CD4-positive, alpha-beta T cell treated with Interleukin-21 for 1 hour (primary cell): ENCODE results near the gene MAP3K20.
A peak's percentile ranks its signal among the peaks of the same experiment; 100 is the strongest.
"Not testable (repeated sequence)": the region's sequence is repeated elsewhere in the genome, so short reads cannot be mapped to it uniquely, and the experiment has no call there.

Source experiments
- DNase-seq: peaks from one replicate; pipeline ENCODE4 v3.0.0-alpha.2; 2020

MAP3K20 gene

DNA sequence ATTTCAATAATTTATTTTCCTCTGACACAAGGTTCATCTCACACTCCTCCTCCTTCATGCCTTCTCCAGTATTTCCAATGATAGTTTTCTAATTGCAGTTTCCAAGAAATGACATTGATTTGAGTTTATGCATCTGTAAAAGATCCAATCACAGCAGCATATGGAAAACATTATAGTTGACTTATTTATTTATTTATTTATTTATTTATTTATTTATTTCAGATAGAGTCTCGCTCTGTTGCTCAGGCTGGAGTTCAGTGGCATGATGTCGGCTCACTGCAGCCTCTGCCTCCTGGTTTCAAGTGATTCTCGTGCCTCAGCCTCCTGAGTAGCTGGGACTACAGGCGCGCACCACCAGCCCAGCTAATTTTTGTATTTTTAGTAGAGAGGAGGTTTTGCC lies 52.5 kb downstream of the MAP3K20 start:
- not testable (repeated sequence) for DNase-seq

DNA sequence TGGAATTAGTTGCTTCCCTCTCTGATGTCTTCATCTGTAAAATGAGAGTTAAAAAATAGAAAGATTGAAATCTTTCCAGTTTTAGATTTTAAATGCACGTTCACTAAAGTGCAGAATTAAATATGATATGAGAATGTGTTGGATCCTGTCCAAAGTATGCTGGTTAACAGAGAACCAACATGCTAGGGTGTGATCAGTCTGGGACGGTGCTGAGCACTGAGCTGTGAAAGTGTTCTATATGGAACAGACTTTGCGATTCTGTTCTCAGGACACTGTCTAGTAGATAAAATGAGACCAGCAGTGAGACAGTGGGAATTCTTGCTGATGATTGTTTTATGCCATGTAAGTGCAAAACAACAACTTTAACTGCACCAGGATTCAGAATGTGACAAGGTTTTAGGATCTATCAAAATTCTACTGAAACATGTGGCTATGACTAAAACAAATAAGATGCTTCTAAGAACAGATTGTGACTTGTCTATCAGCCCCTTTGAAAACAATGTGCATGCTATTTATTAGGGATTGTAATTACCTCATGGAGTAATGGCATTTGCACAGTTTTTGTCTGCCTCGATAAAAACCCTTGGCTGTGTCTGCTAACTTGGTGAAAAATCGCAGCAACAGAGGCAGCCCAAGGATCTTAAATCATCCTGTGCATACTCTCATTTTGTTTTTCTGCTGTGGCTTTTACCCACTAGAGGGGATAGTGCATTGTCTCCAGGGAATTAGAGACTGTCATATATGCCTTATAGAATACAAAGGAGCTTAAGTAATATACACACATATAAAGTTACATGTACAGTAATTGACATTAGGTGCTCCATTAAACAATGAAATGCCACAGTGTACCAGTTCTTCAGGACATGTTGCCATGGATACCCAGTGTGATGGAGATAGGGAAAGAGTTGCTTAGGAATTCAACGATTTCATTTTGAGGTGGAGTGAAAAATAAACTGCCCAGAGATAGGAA lies 55.1 kb downstream of the MAP3K20 start:
- no peak for DNase-seq

DNA sequence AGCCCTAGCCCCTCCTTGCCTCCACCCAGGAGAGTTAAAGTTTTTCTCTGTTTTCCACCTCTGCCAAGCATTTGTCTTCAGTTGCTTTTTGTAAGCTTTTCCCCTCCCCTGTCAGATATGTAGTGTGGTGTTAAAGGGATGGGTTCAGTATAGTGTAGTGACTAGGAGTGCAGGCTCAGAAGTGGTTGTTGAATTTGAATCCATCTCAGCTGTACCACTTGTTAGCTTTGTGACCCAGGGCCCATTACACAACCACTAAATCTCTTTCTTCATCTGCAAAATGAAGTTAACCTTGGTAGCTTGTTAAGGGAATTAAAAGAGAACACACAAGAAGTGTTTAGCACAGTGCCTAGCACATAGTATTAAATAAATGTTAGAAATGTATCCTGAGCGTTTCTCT lies 56.9 kb downstream of the MAP3K20 start:
- no peak for DNase-seq

DNA sequence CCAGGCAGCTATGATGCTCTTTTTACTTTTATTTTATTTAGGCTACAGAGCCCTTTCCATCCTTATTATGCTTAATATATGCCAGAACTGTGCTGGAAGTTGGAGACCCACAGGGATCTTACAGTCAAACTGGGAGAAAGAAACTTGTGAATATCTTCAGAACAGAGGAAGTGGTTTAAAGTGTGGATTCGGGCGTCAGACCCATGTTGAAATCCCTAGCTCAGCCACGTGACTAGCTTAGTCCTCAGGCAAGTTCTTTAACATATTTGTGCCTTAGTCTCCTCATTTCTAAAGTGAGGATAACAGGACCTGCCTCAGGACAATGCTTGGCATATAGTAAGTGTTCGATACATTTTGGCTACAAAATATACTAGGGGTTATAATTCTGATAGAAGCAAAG lies 59.1 kb downstream of the MAP3K20 start:
- no peak for DNase-seq

GRCh38 chr2:173136067-173136466 lies 60.4 kb downstream of the MAP3K20 start:
- no peak for DNase-seq

GRCh38 chr2:173136599-173136998 lies 61.0 kb downstream of the MAP3K20 start:
- no peak for DNase-seq

- no peak for DNase-seq
Observed at GRCh38 chr2:173137610-173138009, 62.0 kb downstream of the MAP3K20 start.

GRCh38 chr2:173138962-173139361 lies 63.3 kb downstream of the MAP3K20 start:
- no peak for DNase-seq

DNA sequence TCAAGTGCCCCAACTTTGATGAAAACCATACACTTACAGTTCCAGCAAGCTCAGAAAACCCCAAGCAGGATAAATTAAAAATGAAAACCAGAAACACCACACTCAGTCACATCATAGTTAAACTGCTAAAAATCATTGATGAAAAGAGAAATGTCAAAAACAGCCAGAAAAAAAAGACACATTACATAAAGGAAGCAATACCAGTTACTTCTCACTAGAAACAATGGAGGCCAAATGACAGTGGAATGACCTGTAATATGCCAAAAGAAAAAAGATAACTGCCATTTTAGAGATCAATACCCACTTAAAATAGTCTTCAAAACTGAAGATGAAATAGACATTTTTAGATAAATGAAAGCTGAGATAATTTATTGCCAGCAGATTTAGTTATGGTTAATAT lies 66.0 kb downstream of the MAP3K20 start:
- DNase-seq: no peak

DNA sequence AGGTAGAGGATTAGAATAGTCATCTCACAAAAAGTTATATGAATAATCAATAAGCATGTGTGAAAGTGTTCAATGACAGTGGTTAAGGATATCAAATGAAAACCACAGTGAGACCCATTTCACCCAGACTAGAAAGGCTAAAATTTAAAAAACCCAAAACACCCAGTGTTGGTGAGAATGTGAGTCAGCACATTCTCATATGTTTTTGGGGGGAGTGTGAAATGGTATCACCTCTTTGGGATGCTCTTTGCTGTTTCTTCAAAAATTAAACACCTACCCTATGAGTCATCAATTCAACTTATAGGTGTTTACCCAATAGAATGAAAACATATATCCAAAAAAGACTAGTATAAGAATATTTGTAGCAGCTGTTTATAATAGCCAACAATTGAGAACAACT lies 69.8 kb downstream of the MAP3K20 start:
- no peak for DNase-seq

GRCh38 chr2:173146590-173146989 lies 70.9 kb downstream of the MAP3K20 start:
- DNase-seq: no peak

- DNase-seq: no peak
Observed at GRCh38 chr2:173148520-173148919, 72.9 kb downstream of the MAP3K20 start.

GRCh38 chr2:173149491-173149890 lies 73.8 kb downstream of the MAP3K20 start:
- peak; percentile 68 for DNase-seq

DNA sequence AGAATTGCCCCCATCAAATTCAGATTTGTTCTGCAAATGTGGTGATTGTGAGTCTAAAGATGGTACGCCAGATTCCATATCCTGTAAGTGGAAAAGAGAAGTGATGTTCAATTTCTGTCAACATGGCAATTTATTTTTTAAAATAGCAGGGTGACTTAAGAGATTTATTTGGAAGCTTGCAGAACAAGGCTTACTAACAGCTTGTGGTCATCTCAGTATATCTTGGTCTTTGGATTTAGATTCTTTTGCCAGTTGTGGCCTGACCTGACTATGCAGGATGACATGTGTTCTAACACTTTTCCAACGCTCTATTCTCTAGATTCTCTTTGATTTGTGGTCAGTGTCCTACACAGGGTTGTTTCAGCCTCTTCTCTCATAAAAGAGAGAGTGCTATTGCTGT lies 74.4 kb downstream of the MAP3K20 start:
- DNase-seq: no peak

DNA sequence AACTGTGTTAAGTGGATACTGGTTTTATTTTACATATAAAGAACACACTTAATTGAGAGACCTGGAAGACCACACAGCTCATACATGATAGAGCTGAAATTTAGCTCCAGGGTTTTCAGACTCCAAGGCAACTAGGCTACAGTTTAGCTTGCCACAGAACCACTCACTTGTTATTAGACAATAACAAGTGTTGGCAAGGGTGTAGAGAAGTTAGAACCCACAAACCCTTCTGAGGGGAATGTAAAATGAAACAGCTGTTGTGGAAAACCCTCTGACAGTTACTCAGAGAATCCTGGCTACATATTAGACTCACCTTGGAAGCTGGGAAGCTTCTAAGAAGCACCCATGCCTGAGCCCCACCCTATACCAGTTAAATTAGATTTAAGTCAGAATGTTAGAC lies 75.3 kb downstream of the MAP3K20 start:
- DNase-seq: no peak

- no peak for DNase-seq
Observed at GRCh38 chr2:173151671-173152401, 76.2 kb downstream of the MAP3K20 start.

- DNase-seq: no peak
Observed at GRCh38 chr2:173153301-173153885, 77.7 kb downstream of the MAP3K20 start.

DNA sequence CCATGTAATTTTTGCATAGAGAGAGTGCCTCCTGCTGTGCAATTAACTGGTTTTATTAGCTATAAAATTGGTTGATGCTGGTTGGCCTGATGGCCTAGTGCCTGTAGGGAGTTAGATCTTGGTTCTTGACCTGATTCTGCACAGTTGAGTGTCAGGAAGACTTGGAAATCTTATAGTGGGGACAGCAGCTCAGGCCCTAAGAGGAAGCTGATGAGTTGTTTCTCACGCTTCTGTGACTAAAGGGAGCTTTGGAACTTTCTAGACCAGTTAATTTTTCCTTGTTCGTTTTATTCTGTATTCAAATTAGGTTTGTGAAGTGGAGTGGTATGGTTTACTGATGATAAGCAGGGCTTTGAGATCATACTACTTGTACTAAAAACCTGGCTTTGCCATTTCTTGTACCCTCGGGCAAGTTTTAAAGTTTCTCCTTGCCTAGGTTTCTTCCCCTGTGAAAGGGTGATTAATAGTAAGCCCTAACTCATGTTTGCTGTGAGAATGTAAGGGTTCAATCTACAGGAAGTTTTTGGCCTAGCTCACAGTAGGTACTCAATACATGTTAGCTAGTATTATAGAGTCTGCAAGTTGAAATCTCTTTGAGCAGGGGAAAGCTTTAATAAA lies 82.1 kb downstream of the MAP3K20 start:
- DNase-seq: no peak

DNA sequence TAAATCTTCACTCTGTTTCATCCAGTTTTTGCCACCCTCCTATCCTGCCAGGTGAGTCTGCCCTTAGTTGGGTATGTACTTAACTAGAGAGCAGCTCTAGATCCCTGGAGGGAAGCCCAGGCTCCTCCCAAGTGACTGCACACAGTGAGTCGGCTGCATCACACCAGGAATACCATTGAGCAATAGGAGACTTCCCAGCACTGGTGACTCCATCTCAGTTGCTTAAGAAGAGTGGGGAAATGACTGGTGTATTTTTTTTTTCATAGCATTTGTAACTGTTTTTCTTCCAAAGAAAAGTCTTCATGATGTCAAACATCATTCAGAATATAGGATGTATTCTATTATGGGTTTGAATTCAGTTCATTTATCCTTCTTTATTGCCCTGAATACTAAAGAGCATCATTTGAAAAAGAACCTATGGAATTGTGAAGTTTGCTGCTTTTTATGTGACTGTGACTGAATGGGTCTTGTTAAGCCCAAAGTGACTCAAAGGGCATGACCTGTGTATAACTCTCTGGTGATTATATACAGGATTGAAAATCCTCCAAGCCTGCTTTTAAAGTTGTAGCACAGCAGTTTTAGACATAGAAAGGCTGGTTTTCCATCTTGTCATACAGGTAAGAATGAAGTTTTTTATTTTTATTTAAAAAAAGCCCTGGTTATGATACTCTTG lies 84.3 kb downstream of the MAP3K20 start:
- DNase-seq: no peak

DNA sequence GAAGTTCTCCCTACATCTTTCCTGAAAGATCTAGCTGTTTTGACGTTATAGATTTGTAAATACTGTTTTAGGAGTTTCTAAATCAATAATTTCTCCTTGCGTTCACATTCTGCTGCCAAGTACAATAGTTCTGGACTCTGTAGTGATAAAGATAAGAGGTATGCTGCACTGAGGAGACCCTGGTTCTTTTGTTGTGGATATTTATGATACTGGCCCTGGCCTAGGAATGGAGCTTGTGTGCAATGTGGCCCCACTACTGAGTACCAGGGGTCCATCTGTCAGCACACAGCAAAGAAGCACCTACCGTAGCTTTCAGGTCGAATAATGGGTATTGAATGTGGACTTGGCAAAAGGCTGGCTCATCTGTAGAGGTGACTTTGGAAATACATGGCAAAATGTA lies 85.0 kb downstream of the MAP3K20 start:
- no peak for DNase-seq

GRCh38 chr2:173161040-173161439 lies 85.4 kb downstream of the MAP3K20 start:
- DNase-seq: no peak

DNA sequence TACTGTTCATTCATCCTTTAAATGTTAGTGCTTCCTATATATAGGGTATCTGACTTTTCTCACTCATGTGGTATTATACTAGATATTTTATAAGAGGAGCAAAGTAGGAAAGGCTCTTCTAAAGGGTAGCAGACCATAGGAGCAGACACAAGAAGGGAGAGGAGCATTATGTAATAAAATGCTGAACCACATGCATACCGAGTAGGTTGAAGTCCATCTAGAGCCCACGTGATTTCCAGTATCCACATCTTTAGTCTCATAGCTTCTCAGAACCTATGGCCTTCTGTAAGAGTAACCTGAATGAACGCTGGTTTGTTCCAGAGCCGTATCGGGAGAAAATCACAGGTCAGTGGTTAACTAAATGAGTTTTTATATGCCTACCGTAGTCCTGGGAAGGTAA lies 85.9 kb downstream of the MAP3K20 start:
- DNase-seq: no peak

- not testable (repeated sequence) for DNase-seq
Observed at GRCh38 chr2:173163357-173163756, 87.7 kb downstream of the MAP3K20 start.
